CD4-positive, alpha-beta T cell treated with Interleukin-17A for 1 hour (primary cell): ENCODE data around the gene ASPRV1.
"Not testable (repeated sequence)": the region's sequence is repeated elsewhere in the genome, so short reads cannot be mapped to it uniquely, and the experiment has no call there.

Source experiments
- DNase-seq: peaks from one replicate; pipeline ENCODE4 v3.0.0-alpha.2; 2020

ASPRV1 gene

GRCh38 chr2:69959425-69959824 lies 2.0 kb downstream of the ASPRV1 start:
- DNase-seq = no peak

- DNase-seq = no peak
Observed at GRCh38 chr2:69958480-69958879, 3.0 kb downstream of the ASPRV1 start.

GRCh38 chr2:69957965-69958364 lies 3.5 kb downstream of the ASPRV1 start:
- no peak for DNase-seq

GRCh38 chr2:69956475-69956979 lies 4.9 kb downstream of the ASPRV1 start:
- DNase-seq = no peak

GRCh38 chr2:69955029-69955428 lies 6.4 kb downstream of the ASPRV1 start:
- DNase-seq = no peak

- no peak for DNase-seq
Observed at GRCh38 chr2:69954084-69954483, 7.3 kb downstream of the ASPRV1 start.

- no peak for DNase-seq
Observed at GRCh38 chr2:69952336-69953115, 8.9 kb downstream of the ASPRV1 start.

GRCh38 chr2:69950671-69951070 lies 10.8 kb downstream of the ASPRV1 start:
- DNase-seq = not testable (repeated sequence)

GRCh38 chr2:69950241-69950640 lies 11.2 kb downstream of the ASPRV1 start:
- no peak for DNase-seq

- DNase-seq = no peak
Observed at GRCh38 chr2:69948963-69949645, 12.3 kb downstream of the ASPRV1 start.

GRCh38 chr2:69948032-69948962 lies 13.1 kb downstream of the ASPRV1 start:
- DNase-seq = no peak

- DNase-seq = peak; percentile 36
Observed at GRCh38 chr2:69947325-69947931, 14.0 kb downstream of the ASPRV1 start.

GRCh38 chr2:69946351-69947324 lies 14.8 kb downstream of the ASPRV1 start:
- DNase-seq = peak; percentile 76

- no peak for DNase-seq
Observed at GRCh38 chr2:69945941-69946340, 15.5 kb downstream of the ASPRV1 start.

GRCh38 chr2:69945441-69945840 lies 16.0 kb downstream of the ASPRV1 start:
- DNase-seq = no peak

- no peak for DNase-seq
Observed at GRCh38 chr2:69944756-69945155, 16.7 kb downstream of the ASPRV1 start.

GRCh38 chr2:69943843-69944525 lies 17.4 kb downstream of the ASPRV1 start:
- DNase-seq = no peak

- DNase-seq = no peak
Observed at GRCh38 chr2:69943000-69943842, 18.2 kb downstream of the ASPRV1 start.

GRCh38 chr2:69940691-69941090 lies 20.7 kb downstream of the ASPRV1 start:
- no peak for DNase-seq

GRCh38 chr2:69939722-69940121 lies 21.7 kb downstream of the ASPRV1 start:
- no peak for DNase-seq
